NCI-H1436 (cell line): ENCODE data around the gene FNDC10.

Experiments
- DNase-seq: peaks from one replicate; lab custom pipeline; 2025; lab: John Stamatoyannopoulos, UW

FNDC10 gene

DNA sequence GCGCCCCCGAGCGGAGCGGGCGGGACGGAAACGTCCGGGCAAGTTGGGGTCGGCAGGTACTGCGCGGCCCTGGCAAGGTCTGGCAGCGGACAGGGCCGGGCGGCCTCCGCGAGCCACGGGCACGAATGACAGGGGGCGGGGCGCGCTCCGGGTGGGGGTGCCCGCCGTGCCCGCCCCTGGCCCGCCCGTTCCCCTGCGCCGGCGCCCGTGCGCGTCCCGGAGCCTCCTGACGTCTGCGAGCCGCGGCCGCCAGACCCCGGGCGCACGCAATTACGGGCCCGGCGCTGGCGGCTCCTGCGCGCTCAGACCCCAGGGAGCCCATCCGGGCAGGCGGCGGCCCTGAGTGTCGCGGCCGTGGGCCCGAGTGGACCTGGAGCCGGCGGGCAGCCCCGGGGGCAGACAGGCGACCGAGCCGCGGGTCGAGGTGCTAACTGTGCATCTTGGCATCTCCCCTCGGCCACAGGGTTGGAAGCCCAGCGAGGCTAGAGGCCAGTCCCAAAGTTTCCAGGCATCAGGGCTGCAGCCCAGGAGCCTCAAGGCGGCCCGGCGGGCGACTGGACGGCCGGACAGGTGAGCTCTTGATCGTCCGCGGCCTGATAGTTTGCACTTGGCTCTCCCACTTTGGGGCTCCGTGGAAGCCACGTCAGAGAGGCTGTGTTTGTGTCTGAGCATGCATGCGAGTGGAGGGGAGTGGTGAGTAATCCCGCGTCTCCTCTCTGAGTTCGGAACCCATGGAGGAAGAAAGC, 16.3 kb upstream of the FNDC10 start:
- no peak for DNase-seq

DNA sequence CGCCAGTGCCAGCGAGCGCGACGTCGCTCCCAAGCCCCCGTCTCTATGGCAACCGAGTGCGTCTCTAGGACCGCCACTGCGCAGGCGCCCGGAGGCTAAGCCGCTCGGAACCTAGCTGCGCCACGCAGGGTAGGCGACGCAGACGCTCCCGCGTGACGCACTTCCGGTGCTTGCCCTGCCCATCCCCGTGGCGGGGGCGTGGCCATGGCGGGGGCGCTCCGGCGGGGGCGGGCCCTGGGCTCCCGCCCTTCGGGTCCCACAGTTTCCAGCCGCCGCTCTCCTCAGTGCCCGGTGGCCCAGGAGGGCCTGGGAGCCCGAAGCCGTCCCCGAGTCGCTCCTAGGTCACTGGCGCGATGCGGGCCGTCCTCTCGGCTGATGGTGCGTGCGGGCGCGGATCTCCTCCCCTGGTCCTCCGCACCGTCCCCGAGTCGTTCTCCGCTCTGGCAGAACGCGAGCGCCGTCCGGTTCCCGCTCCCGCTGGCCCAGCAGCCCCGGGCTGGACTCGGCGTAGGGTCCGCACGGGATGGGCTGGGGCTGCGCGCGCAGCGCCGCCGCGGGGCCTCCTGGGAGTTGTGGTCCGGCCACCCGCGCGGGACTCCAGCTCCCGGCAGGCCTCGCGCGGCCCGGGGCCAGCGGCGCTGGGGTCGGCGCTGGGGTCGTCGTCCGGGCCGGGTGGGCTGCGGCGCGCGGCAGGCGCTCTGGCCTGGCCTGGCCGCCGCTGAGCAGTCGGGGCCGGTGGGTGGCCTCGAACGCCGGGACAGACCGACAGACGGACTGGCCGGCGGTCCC, 15.5 kb upstream of the FNDC10 start, which contains the start of gene MIB2:
MIB2 (plus strand) TSS at position 245 of the 789 bp plus-strand sequence. CDS start 7,953 bp downstream, outside the sequence.
- peak; percentile 98 for DNase-seq

DNA sequence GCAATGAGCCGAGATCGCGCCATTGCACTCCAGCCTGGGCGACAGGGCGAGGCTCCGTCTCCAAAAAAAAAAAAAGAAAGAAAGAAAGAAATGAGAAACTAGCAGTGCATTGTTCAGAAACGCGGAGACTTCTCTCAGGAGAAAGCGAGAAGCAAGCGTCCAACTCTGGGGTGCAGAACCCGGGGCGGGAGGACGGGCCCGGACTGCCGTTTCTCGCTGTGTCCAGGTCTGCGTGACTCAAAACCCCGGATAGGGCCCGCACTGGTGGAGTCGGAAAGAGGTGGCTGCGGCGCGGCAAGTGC, 15.0 kb upstream of the FNDC10 start:
- no peak for DNase-seq

DNA sequence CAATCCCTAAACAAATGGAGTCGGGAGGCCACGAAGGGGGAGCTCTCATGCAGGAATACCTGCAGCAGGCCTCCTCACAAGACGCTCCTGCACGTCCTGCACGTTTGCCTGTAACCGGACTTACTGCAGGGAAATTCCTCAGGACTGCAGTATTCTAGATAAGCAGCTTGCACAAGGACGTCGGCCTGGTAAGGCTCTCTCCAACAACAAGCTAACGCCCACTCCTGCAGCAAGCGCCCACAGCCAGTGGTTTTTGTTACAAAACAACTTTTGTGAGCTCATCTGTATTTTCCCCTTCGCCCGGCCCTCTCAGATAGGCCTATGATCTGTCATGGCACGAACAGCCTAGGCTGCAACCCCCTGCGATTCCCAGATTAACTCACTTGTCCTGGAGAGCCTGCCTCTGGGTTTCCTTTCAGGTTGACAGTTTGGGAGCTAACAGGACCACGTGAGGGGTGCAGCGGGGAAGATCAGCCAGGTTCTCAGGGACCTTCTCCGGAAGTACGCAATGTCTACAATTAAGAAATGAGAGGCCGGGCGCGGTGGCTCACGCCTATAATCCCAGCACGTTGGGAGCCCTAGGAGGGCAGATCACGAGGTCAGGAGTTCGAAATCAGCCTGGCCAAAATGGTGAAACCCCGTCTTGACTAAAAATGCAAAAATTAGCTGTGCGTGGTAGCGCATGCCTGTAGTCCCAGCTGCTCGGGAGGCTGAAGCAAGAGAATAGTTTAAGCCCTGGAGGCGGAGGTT, 14.4 kb upstream of the FNDC10 start:
- no peak for DNase-seq

DNA sequence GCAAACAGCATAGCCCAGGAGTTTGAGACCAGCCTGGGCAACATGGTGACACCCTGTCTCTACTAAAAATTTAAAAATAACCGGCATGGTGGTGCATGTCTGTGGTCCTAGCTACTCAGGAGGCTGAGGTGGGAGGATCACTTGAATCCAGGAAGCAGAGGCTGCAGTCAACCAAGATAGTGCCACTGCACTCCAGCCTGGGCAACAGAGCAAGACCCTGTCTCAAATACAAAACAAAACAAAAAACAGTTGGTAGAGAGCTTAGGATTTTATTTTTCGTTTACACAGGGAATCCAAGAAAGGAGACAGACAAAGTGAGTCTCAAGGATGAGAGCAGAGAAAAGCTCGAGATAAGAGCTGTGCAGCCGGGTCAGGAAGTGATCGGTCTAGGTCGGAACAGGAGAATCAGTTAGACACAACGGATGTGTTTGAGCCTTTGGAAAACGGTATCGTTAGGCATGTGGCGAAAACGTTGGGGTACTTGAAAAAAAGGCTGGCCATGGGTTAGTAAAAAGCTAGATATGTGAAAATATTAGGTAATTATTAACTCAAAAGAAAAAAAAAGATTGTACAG, 13.7 kb upstream of the FNDC10 start:
- DNase-seq: no peak

DNA sequence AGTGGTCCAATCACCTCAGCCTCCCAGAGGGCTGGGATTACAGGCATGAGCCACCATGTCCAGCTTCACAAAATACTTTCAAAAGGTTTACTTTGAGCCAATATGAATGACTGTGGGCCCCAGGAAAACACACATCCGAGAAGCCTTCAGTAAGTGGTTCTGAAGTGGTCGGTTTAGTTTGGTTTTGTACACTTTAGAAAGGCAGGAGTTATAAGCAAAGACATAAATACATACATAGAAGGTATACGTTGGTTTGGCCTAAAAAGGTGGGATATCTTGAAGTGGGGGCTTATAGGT, 12.1 kb upstream of the FNDC10 start:
- DNase-seq: no peak

DNA sequence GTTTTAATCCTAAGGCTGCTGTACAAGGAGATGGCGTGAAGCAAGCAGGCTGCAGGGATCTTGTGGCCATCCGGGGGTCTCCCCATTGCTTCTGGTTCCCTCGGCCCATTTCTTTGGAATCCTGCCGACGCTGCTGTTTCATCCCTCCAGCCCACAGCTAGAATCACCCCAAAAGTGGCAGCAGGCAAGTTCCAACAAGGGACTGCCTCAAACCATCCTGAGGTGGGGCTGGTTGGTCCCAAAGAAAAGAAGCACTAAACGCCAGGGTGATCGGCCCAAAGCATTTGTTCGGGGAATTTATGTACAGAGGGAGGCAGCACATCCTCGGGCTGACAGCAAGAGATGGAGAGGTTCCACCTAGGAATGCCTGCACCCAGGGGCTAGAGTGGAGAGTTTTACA, 10.9 kb upstream of the FNDC10 start:
- no peak for DNase-seq

DNA sequence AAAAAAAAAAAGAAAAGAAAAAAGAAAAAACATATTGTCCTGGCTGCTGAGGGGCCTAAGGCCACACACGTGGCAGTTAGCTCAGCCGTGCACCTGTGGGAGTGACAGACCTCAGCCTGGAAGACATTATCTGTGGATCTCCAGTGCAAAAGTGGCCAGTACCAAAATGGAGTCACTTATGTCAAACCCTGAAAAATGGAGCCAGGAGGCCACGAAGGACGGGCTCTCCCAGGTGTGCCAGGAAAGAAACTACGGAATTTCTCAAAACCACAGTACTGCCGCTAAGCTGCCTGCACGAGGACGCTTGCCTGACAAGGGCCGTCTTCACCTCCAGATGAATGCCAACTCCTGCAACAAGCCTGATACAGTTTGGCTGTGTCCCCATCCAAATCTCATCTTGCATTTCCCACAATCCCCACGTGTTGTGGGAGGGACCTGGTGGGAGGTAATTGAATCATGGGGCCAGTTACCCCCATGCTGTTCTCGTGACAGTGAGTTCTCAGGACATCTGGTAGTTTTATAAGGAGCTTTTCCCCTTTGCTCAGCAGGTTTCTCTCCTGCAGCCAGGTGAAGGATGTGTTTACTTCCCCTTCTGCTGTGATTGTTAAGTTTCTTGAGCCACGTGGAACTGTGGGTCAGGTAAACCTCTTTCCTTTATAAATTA, 10.0 kb upstream of the FNDC10 start:
- no peak for DNase-seq

DNA sequence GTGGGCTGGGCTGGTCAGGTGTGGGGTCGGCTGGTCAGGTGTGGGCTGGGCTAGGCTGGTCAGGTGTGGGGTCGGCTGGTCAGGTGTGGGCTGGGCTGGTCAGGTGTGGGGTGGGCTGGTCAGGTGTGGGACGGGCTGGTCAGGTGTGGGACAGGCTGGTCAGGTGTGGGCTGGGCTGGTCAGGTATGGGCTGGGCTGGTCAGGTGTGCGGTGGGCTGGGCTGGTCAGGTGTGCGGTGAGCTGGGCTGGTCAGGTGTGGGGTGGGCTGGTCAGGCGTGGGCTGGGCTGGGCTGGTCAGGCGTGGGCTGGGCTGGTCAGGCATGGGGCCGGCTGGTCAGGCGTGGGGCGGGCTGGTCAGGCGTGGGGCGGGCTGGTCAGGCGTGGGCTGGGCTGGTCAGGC, 6.3 kb upstream of the FNDC10 start:
- DNase-seq: no peak

DNA sequence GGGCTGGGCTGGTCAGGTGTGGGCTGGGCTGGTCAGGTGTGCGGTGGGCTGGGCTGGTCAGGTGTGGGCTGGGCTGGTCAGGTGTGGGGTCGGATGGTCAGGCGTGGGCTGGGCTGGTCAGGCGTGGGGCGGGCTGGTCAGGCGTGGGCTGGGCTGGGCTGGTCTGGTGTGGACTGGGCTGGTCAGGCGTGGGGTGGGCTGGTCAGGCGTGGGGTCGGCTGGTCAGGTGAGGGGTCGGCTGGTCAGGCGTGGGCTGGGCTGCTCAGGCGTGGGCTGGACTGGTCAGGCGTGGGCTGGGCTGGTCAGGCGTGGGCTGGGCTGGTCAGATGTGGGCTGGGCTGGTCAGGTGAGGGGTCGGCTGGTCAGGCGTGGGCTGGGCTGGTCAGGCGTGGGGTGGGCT, 5.8 kb upstream of the FNDC10 start:
- DNase-seq: no peak

DNA sequence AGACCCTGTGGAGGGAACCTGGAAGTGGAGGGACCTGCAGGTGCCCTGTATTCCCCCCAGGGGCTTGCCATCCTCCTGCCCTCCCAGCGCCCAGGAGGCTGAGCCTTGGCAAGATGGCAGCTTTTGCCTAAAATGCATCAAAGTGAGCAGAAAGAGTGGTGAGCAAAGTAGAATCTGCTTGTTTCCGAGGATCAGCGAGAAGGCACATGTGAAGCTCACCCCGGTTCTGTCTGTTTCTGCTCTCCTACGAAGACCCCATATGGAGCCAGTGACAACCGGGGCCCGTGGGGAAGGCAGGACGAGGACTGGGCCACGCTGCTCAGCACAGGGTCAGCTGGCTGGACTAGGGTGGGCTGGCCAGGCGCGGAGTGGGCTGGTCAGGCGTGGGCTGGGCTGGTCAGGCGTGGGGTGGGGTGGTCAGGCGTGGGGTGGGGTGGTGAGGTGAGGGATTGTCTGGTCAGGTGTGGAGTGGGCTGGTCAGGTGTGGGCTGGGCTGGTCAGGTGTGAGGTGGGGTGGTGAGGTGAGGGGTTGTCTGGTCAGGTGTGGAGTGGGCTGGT, 5.2 kb upstream of the FNDC10 start:
- DNase-seq: no peak

DNA sequence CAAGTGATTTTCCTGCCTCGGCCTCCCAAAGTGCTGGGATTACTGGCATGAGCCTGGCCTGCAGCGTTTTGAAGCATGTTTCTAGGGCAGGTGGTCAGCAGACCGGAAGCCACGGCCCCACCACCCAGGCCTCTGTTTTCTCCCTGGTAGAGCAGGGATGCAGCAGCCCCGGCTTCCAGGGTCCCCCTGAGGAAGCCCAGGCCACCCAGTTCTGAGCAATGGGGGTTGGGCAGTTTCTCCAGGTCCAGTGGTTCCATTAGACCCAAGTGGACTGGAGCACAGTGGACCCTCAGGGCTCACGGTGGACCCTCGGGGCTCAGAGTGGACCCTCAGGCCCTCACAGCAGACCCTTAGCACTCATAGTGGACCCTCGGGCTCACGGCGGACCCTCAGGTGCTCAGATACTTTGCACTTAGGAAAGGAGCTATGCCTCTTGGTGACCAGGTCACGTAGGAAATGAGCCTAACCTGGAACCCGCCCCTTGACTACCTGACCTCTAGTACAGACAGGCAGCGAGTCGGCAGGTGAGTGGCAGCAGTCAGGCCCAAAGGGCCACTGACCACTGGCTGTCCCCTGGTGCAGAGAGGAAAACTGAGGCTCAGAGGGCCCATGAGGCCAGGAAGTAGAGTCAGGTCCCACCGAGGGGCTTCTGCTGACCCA, 4.6 kb upstream of the FNDC10 start:
- no peak for DNase-seq

DNA sequence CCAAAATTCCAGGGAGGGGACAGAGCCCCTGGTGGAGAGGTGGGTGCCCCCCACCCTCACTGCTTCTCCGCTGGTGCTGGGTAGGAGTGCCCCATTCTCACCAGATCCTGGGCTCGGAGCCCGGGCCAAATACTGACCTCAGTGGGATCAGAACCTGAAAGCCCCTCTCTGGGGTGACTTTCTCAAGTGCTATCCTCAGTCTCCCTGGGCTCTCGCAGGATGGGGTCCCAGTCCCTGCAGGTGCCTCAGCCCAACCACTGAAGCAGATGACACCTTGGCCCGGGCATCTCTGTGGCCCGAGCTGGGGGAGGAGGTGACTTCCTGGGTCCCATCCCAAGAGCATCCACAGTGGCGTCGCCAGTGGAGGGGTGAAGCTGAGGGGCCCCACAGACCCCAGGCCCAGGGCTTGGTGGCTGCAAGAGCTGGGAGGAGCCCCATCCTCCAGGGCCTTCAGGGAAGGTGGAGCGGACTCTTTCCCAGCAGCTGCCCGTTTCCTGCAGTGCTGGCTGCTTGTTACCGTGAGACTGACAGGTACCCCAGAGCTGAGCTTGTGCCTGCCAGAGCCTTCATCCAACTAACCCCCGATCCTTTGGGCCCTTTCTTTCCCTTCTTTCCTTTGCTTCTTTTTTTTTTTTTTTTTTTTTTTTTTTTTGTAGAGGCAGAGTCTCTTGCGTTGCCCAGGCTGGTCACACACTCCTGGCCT, 3.9 kb upstream of the FNDC10 start:
- DNase-seq: no peak

DNA sequence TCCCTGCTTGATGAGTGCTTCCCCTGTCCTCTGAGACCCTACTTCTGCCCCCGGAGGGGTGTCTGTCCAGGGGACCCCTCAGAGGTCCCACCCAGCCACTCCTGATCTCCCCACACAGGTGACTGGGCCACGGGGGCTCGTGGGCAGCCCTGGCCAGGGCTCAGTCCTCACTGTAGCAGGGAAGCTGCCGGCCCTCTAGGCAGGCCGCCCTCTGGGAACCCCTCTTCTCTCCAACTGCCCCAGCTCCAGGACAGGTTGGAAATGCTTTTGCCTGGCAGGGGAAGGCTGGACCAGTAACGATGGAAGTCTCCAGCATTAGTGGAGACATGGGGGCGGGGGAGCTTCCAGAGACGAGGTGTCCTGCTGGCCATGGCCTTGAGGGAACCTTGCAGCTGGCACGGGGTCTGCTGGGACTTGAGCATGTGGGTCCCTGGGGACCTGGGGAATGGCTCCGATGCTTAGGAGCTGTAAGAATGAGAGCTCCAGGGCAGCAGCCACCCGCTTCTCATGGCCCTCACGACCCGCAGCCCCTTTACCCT, 3.1 kb upstream of the FNDC10 start:
- peak; percentile 17 for DNase-seq

DNA sequence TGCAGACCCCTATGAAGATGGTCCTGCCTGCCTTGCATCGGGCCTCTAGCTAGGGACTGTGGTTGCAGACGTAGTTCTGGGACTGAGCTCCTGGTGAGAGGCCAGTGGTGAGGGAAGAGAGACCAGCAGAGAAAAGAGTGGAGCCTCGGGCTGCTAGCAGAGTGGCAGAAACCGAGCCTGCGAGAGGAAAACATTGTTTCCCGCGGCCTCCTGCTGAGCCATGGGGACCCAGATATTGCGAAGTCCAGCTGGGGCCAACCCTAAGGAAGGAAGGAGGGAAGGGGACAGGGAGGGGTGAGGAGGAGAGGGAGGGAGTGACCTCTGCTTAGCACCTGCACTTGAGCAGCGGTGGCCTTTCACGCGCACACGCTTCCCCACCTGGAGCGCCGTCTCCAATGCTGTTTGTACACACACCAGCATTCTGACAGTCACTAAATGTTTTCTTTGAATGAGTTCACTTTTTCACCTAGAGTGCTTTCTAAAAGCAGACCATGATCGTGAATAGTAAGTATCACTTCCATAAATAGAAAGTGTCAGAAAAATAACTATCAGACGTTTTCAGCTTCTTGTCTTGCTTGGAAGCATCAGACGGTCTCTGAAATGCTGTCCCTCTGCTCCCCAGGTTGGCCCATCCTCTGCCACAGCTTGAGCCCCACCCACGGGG, 2.5 kb upstream of the FNDC10 start:
- DNase-seq: no peak

DNA sequence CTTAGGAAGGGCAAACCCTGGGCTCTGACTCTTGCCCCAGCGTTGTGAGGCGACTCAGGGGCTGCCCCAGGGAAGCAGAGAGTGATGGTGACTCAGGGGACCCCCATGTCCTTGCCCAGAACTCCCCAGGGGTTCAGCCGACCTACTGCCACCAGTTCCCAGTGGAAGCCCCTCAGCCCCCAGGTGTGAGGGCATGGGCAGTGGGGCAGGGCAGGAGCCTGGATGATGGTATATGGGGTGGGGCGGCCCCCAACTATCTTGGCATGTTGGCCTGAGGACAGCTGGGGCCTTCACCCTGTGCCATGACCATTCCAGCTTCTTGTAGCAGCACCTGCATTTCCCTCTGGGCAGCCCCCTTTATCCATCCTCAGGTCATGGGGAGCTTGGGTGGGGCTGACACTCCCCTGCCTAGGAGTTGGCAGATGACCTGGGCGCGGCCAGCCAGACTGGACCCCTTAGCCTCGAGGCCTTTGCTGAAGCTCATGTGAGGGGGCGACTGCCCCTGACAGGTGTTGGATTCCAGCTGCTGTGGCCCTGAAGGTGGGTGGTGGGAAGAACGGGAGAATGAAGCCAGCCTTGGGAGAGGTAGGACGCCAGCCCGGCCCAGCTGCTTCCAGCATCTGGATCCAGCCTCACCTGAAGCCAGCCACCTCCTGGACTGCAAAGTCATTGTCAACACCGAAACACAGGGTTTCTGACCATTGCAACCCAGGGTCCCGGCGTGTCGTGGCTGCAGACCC, 1.8 kb upstream of the FNDC10 start:
- DNase-seq: no peak

DNA sequence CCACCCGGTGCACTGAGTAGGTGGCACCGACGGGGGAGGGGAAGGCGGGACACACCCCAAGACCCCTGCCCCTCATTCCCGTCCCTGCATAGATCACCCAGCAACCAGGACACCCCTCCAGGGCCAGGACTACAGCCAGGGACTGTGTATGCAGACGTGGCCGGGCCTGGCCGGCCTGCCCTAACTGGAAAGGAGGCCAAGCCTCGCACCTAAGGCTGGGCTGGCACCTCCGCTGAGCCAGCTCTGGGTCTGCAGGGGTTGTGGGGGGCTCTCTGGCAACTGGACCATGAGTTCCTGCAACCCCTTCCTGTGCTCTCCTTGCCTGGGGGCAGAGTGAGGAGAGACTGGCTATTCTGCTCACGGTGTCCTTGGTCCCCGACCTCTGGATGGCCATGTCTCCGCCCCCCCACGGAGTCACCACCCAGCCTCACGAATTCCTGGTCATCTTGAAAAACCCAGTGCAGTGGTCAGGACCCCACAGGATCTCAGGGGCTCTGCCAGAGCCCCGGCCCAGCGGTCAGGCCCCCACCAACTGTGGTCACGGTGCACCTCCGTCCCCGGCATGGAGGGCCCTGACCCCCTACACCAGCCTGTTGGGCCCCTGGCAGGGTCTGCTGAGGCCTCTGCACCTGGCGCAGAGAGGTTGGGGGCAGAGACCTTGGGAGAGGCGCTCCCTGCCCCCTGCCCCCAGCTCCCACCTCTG, 1.1 kb upstream of the FNDC10 start:
- no peak for DNase-seq
